Measurements from ENCODE around the gene RABAC1. TPM values are rescaled to one million over a fixed set of nuclear protein-coding genes. Genes with fewer than 3 reads are reported as not detected.

RABAC1 gene
- total and polyA plus RNA-seq, 2 of the 8 experiments (the other 6 are each of a cell fraction or from before 2014, with no cell fraction given) = 124 to 439 TPM

DNA sequence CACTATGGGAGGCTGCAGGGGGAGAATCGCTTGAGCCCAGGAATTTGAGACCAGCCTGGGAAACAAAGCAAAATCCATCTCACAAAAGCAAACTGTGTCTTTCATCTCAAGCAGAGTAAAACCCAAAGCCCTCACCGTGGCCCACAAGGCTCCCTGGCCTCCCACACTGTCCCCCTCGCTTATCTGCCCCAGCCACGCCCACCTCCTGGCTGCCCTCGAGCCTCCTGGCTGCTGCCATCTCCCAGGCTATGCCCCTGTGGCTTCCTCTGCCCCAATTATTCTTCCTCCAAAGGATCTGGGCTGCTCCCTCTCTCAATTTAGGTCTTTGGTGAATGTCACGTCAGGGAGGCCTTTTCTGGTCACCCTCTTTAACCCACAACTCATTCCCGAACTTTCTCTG, 3.6 kb downstream of the RABAC1 start:
- Histone ChIP-seq H4K91ac (replicated peaks; ENCODE audit: insufficient read length, low read length) (no peak overlapping the region), H2BK20ac (ENCODE audit: low read length) (no peak overlapping the region), H2BK12ac (ENCODE audit: low read depth, low read length) (no peak overlapping the region), H4K20me1 (replicated peaks in 1 of 2; ENCODE audit: control insufficient read depth in 1 of 2, insufficient read depth in 2 of 2, low read length in 2 of 2) (no peaks in the 10 kb centered on the region), H3K14ac (ENCODE audit: insufficient read length) (no peak overlapping the region), H3K4me1 (replicated peaks in 1 of 4; ENCODE audit: control insufficient read depth in 3 of 4, insufficient read depth in 4 of 4, low read length in 3 of 4) (peaks cover 3 to 10% (median 6%) of the 10 kb centered on the region in 4 experiments), H3K4me3 (ENCODE audit: extremely low read depth in 1 of 4, insufficient read depth in 2 of 4, low read depth in 3 of 4, low read length in 4 of 4) (no peak overlapping the region), H2AFZ (ENCODE audit: low read length) (no peak overlapping the region), H3K4me2 (ENCODE audit: insufficient read depth in 1 of 2, low read depth in 2 of 2, low read length in 2 of 2) (no peak overlapping the region), H2BK15ac (ENCODE audit: low read length) (no peak overlapping the region), H3K23ac (ENCODE audit: insufficient read length) (no peak overlapping the region), H3K9me3 (ENCODE audit: insufficient read depth in 2 of 2, low read depth in 1 of 2, low read length in 1 of 2) (no peaks in the 10 kb centered on the region), H4K5ac (ENCODE audit: insufficient read length, low read depth, low read length) (no peak overlapping the region), H2BK120ac (replicated peaks; ENCODE audit: low read depth, low read length) (no peak overlapping the region), H3K18ac (ENCODE audit: extremely low read depth, low read length) (no peak overlapping the region), H2AK5ac (ENCODE audit: low read depth, low read length) (no peak overlapping the region), H4K8ac (ENCODE audit: extremely low read depth, insufficient read depth, low read length) (no peak overlapping the region), H3K79me2 (ENCODE audit: control insufficient read depth in 1 of 2, insufficient read depth in 2 of 2, low read length in 2 of 2) (no peaks in the 10 kb centered on the region), H3K56ac (replicated peaks; ENCODE audit: insufficient read length, low read depth, low read length) (no peak overlapping the region), H3K9ac (replicated peaks in 1 of 4; ENCODE audit: extremely low read depth in 1 of 4, low read depth in 3 of 4, low read length in 3 of 4) (no peak overlapping the region; a peak in 1 of 7 replicates), H3K23me2 (ENCODE audit: low read depth, low read length) (peaks cover 2% of the 10 kb centered on the region; the same call in 1 of the 2 replicates), H3K4ac (replicated peaks; ENCODE audit: insufficient read length, low read depth, low read length) (no peak overlapping the region), H2BK5ac (ENCODE audit: low read depth, low read length) (no peak overlapping the region), H3K79me1 (ENCODE audit: low read depth, low read length) (no peaks in the 10 kb centered on the region), H3K27me3 (replicated peaks in 1 of 4; ENCODE audit: control insufficient read depth in 3 of 4, extremely low read depth in 1 of 4, insufficient read depth in 3 of 4, low read length in 3 of 4) (no peaks in the 10 kb centered on the region), H3K27ac (ENCODE audit: low read depth, low read length) (no peak overlapping the region), H3K36me3 (ENCODE audit: control insufficient read depth in 2 of 4, insufficient read depth in 4 of 4, low read length in 3 of 4) (peaks cover 0 to 5% (median 0%) of the 10 kb centered on the region in 4 experiments; a peak in 2 of 8 replicates)
- ChIA-PET CTCF (ENCODE audit: partially characterized antibody) (interaction anchor here (0.9 to 3.4 kb wide), 5 partner anchors 10 to 53 kb away, joined by 3 to 25 read pairs (median 5); partner anchors contain the start of gene ATP1A3), POLR2A (ENCODE audit: partially characterized antibody) (interaction anchor here (1.0 to 6.1 kb wide), 4 partner anchors 18 to 85 kb away, joined by 3 to 54 read pairs (median 16); no protein-coding TSS in a partner anchor)
- WGBS, 2 experiments (ENCODE audit: extremely low coverage in 1 of 2, insufficient coverage in 1 of 2, insufficient read length in 1 of 2, insufficient replicate concordance in 2 of 2, low coverage in 1 of 2, low lambda C conversion rate in 2 of 2, missing lambda C conversion rate in 1 of 2) = 87% methylated on average over 7 of the region's 7 CpGs; no CpG with 5 or more reads in 1 of the 2 experiments
- DNase-seq (ENCODE audit: low read depth in 1 of 2, low spot score in 2 of 2) (no peak), FAIRE-seq (no peak)
- TF ChIP-seq HDAC6 (IDR thresholded peaks at IDR 0.05; ENCODE audit: low read depth, low read length) (no peak), NANOG (IDR thresholded peaks at IDR 0.05; ENCODE audit: insufficient read depth, low read depth, low read length, poor library complexity, severe bottlenecking) (no peak), SIRT6 (IDR thresholded peaks at IDR 0.05; ENCODE audit: low read length) (no peak), BRCA1 (IDR thresholded peaks at IDR 0.05; ENCODE audit: low read depth, low read length) (no peak), KDM5A (IDR thresholded peaks at IDR 0.05; ENCODE audit: low read length) (no peak), TCF12 (IDR thresholded peaks at IDR 0.05; ENCODE audit: low read depth, low read length) (no peak), BCL11A (IDR thresholded peaks at IDR 0.05; ENCODE audit: low read depth in 2 of 2, low read length in 2 of 2) (no peak), SAP30 (IDR thresholded peaks at IDR 0.05; ENCODE audit: insufficient read depth, insufficient replicate concordance, low read length) (no peak), TBP (IDR thresholded peaks at IDR 0.05; ENCODE audit: low read depth, low read length) (no peak), EGR1 (IDR thresholded peaks at IDR 0.05; ENCODE audit: borderline replicate concordance, low read depth, low read length) (no peak), GTF2F1 (IDR thresholded peaks at IDR 0.05; ENCODE audit: borderline replicate concordance, low read depth, low read length) (no peak), CREB1 (IDR thresholded peaks at IDR 0.05) (no peak), CTBP2 (IDR thresholded peaks at IDR 0.05; ENCODE audit: borderline replicate concordance, insufficient read depth, insufficient read length, low read length) (no peak)
- TF ChIP-seq, protein P1, sequence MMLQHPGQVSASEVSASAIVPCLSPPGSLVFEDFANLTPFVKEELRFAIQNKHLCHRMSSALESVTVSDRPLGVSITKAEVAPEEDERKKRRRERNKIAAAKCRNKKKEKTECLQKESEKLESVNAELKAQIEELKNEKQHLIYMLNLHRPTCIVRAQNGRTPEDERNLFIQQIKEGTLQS (IDR thresholded peaks at IDR 0.05; ENCODE audit: insufficient read depth, low read depth, low read length) = no peak

All from H1 (cell line).